GM18519 (cell line): ENCODE results near the gene ZNF883.

Experiments used
- ATAC-seq: cut with Tn5 transposase; IDR thresholded peaks from one replicate; pipeline ENCODE4 v1.9.1; 2021; ENCODE audit warnings: mild to moderate bottlenecking, moderate library complexity; ENCODE audit not compliant: unreplicated experiment, low FRiP score

ZNF883 gene

DNA sequence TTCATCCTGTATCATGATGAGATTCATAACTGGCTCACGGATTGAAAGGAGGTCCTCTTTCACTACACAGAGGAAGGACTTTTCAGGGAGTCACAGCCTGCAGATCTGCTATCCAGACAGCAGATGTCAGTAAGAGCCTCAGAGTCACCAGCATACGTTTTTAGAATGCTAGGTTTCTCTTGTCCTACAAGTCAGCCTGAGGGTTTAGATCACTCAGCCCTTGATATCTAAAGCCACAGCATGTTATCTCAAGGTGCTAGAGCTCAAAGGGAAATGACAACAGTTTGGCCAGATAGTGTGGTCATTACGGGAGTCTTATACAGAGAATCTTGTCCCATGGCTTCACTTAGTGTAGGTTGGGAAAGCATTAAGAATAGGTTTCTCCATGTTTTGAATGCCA is 90.4 kb downstream of the ZNF883 start:
- no peak for ATAC-seq

- ATAC-seq = no peak
Observed at GRCh38 chr9:112917987-112918362, 94.0 kb downstream of the ZNF883 start.

DNA sequence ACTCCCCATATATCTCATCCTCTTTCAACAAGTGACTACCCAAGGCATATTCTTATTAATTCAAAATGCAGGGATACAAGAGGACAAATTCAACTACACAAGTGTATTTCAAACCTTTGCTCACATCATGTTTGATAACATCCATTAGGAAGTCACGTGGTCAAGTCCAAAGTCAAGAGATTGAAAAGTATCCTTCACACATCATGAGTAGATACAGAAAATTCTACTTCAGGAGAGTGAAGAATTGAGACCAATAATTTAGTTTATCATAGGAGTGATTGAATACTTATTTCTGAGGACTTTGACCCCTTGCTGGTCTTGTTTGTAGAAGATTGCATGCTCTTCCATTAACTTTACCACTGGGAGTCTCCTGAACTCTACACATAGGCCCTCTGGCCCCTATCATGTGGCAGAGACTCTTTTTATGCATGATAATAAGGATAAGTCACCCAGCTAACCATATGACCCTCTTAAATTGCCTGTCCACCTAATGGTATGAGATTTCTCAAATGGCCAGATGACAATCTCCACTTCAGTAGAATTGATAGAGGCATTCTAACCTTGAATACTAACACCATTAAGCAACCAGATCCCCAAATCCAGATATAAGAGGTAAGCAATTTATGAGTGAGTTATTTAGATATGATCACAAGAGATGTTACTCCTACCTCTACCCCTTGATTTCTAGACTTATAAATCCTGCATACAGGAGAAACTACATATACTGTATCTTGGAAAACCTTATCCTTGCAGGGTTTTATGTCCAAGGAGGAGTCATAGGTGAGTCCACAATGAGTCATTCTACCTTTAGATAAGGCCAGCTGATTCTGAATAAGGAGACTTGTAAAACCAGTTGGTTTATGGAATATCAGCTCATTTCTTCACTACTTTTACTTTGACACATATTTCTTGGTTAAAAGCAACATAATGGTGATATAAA is 94.7 kb downstream of the ZNF883 start:
- no peak for ATAC-seq

DNA sequence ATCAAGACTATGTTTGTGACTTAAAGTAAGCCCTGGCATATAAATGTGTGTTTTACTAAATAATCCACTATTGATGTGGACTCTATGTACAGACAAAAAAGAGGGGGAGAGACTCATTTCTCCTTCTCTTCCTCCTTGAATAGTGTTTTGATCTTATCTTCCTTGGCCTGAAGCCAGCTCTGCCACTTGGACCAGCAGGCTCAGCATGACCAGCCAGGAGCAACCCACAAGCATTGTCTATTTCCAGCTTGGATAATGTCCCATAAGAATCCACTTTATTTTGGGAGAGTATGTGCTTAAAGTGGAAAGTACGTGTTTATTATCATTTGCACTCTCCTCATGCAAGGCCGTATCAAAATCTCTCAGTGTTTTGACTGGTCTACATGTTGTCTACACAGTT is 97.5 kb downstream of the ZNF883 start:
- ATAC-seq = no peak

DNA sequence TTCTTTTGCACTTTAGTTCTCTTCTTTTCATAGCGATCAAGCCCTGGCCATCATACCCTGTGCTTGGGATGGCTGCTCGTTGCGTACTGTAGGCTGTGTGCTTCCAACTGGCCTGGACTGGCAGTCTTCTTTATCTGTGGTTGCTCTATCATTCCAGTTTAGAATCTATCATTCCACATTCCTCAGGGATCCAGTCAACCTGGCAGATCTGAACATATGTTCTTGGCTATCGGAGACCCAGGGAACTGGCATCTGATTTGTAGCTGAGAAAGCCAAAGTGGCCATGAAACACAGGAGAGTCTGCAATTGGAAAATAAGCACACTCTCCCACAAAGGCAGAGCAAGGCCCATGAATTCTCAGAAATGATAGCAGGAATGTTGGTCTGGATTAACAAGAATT is 98.7 kb downstream of the ZNF883 start:
- ATAC-seq = no peak

DNA sequence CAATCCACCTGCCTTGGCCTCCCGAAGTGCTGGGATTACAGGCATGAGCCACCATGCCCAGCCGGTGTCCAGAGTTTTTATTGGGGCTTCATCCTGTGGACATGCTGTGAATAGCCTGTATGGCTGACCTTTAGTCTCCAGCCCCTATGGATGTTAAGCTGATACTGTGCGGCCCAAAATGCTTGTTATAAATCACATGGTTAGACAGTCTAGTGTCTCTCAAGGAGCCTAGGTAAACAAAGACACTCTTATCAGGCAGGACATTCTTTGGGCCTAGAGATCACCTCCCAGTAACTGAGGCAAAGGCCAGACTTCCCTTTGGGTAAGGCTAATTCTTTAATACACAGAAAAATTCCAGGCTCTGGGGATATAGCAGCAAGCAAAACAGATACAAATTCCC is 99.4 kb downstream of the ZNF883 start:
- no peak for ATAC-seq

DNA sequence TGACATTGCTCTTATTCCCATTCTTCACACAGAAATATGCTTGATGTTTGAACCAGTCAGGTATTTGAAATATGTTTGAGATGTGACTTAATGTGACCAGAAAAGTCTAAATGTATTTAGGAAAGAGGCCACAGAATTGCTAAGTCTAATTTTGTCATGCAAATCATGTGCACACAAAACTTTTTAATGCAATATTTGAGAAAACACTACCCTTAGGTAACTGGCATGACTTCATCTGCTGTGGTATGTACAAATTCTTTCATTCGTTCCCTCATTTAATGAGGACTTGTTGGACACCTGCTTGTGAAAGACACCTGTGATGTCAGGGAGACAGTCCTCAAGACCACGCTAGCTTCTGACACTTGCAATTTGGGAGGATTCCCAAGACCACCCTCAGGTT is 100.3 kb downstream of the ZNF883 start:
- ATAC-seq = no peak
